Neural cell (in vitro differentiated cells): ENCODE results near the gene ENTPD3. TPM values are rescaled to one million over a fixed set of nuclear protein-coding genes. Genes with fewer than 3 reads are reported as not detected.

Experiments used
- H2AFZ ChIP-seq: fragments of 200-600, 300-800 bp; sonication (generic), shearing (Covaris generic); 2 replicates; pipeline ENCODE4 v1.6.0; 2014; ENCODE audit warnings: low read depth, mild to moderate bottlenecking, antibody characterized with exemption, low read length, moderate library complexity
- H3F3A ChIP-seq: fragments of 200-600 bp; shearing (Covaris generic); 2 replicates; pipeline ENCODE4 v1.6.1; 2016; ENCODE audit warnings: mild to moderate bottlenecking, moderate library complexity, mixed read lengths, antibody characterized with exemption, low read length; ENCODE audit not compliant: insufficient read depth, poor library complexity, severe bottlenecking
- H3K27ac ChIP-seq: fragments of 200-600, 300-800 bp; sonication (generic), shearing (Covaris generic); 2 replicates; pipeline ENCODE4 v1.5.1; 2014; ENCODE audit warnings: mild to moderate bottlenecking, low read length, moderate library complexity
- H3K27me3 ChIP-seq: fragments of 300-800, 200-600 bp; sonication (generic), shearing (Covaris generic); 2 replicates; pipeline ENCODE4 v1.6.0; 2014; ENCODE audit warnings: mild to moderate bottlenecking, low read depth, low read length, moderate library complexity; ENCODE audit not compliant: insufficient read depth
- H3K36me3 ChIP-seq: fragments of 300-800, 200-600 bp; sonication (generic), shearing (Covaris generic); 2 replicates; pipeline ENCODE4 v1.5.1; 2014; ENCODE audit warnings: mild to moderate bottlenecking, antibody characterized with exemption, low read length, moderate library complexity; ENCODE audit not compliant: insufficient read depth
- H3K4me2 ChIP-seq: fragments of 300-800, 200-600 bp; sonication (generic), shearing (Covaris generic); 2 replicates; pipeline ENCODE4 v1.6.0; 2014; ENCODE audit warnings: mild to moderate bottlenecking, low read length
- H3K4me3 ChIP-seq: fragments of 300-800, 200-600 bp; sonication (generic), shearing (Covaris generic); 2 replicates; pipeline ENCODE4 v1.5.1; 2014; ENCODE audit warnings: mild to moderate bottlenecking, low read length, moderate library complexity
- H3K79me2 ChIP-seq: fragments of 200-600 bp; shearing (Covaris generic); replicated peaks from 2 replicates; pipeline ENCODE4 v1.6.0; 2014; ENCODE audit warnings: mild to moderate bottlenecking, low read length, moderate library complexity; ENCODE audit not compliant: insufficient read depth
- H3K9ac ChIP-seq: fragments of 300-800, 200-600 bp; sonication (generic), shearing (Covaris generic); 2 replicates; pipeline ENCODE4 v1.6.1; 2016; ENCODE audit warnings: mild to moderate bottlenecking, low read length, mixed read lengths
- H3K9me2 ChIP-seq: fragments of 200-600 bp; shearing (Covaris generic); 2 replicates; pipeline ENCODE4 v1.6.1; 2016; ENCODE audit warnings: mild to moderate bottlenecking, low read length, mixed read lengths; ENCODE audit not compliant: insufficient read depth
- H3K9me3 ChIP-seq: fragments of 200-600, 300-800 bp; sonication (generic), shearing (Covaris generic); 2 replicates; pipeline ENCODE4 v1.6.1; 2016; ENCODE audit warnings: mild to moderate bottlenecking, mixed run types, low read length, moderate library complexity, mixed read lengths
- H4K20me1 ChIP-seq: fragments of 200-600 bp; shearing (Covaris generic); 2 replicates; pipeline ENCODE4 v1.6.1; 2016; ENCODE audit warnings: mild to moderate bottlenecking, mixed run types; ENCODE audit not compliant: insufficient read depth
- EP300 ChIP-seq: fragments of 450-650 bp; conservative IDR thresholded peaks from 2 replicates; pipeline ENCODE4 v1.6.1; 2014; ENCODE audit warnings: antibody characterized with exemption, mild to moderate bottlenecking, moderate library complexity; ENCODE audit not compliant: poor library complexity, severe bottlenecking
- EZH2 ChIP-seq: fragments of 200-600, 300-800 bp; shearing (Covaris generic), sonication (generic); IDR thresholded peaks from 2 replicates; pipeline ENCODE4 v1.6.1; 2014; ENCODE audit warnings: antibody characterized with exemption, low read length, borderline replicate concordance, mild to moderate bottlenecking; ENCODE audit not compliant: insufficient read depth, poor library complexity, severe bottlenecking
- MXI1 ChIP-seq: fragments of 450-650 bp; conservative IDR thresholded peaks from 2 replicates; pipeline ENCODE4 v1.6.1; 2014; ENCODE audit warnings: antibody characterized with exemption, mild to moderate bottlenecking; ENCODE audit not compliant: poor library complexity, severe bottlenecking
- POLR2AphosphoS5 ChIP-seq: IDR thresholded peaks from 2 replicates; pipeline ENCODE4 v1.6.1; 2012
- RAD21 ChIP-seq: fragments of 450-650 bp; conservative IDR thresholded peaks from 2 replicates; pipeline ENCODE4 v1.6.1; 2014; ENCODE audit warnings: antibody characterized with exemption, mild to moderate bottlenecking, moderate library complexity
- SMC3 ChIP-seq: fragments of 450-650 bp; conservative IDR thresholded peaks from 2 replicates; pipeline ENCODE4 v1.6.1; 2014; ENCODE audit warnings: antibody characterized with exemption, mild to moderate bottlenecking, moderate library complexity; ENCODE audit not compliant: poor library complexity
- TAF1 ChIP-seq: IDR thresholded peaks from 2 replicates; pipeline ENCODE4 v1.6.1; 2012; ENCODE audit warnings: low read depth
- polyA plus RNA-seq: library from polyadenylated mRNA; depleted of rRNA; stranded (reverse); fragments of >200 nt; gene quantifications from 2 replicates; pipeline ENCODE4 v1.2.3, GENCODE V29; 2014
- TF ChIP-seq, protein P1 (sequence below): IDR thresholded peaks from 2 replicates; pipeline ENCODE4 v1.6.1; 2012; ENCODE audit warnings: borderline replicate concordance
- TF ChIP-seq, protein P2 (sequence below): fragments of 450-650 bp; IDR thresholded peaks from 2 replicates; pipeline ENCODE4 v1.5.1; 2014; ENCODE audit warnings: antibody characterized with exemption, mild to moderate bottlenecking, moderate library complexity; ENCODE audit not compliant: poor library complexity, severe bottlenecking

The ENTPD3 gene
- polyA plus RNA-seq, 1 donor from 2014 or later: 2.8 TPM

- Histone ChIP-seq H3K4me2 (no peak overlapping the region), H3K9ac (no peak overlapping the region), H3K27ac (no peak overlapping the region), H3K36me3 (no peaks in the 10 kb centered on the region), H3K9me3 (no peaks in the 10 kb centered on the region), H3K4me3 (no peak overlapping the region), H3K27me3 (no peaks in the 10 kb centered on the region), H3K79me2 (no peaks in the 10 kb centered on the region), H3F3A (no peaks in the 10 kb centered on the region), H2AFZ (no peak overlapping the region), H4K20me1 (no peaks in the 10 kb centered on the region), H3K9me2 (no peaks in the 10 kb centered on the region)
- no peak for TF ChIP-seq RAD21
- no peak for TF ChIP-seq POLR2AphosphoS5
- TF ChIP-seq, protein P1, sequence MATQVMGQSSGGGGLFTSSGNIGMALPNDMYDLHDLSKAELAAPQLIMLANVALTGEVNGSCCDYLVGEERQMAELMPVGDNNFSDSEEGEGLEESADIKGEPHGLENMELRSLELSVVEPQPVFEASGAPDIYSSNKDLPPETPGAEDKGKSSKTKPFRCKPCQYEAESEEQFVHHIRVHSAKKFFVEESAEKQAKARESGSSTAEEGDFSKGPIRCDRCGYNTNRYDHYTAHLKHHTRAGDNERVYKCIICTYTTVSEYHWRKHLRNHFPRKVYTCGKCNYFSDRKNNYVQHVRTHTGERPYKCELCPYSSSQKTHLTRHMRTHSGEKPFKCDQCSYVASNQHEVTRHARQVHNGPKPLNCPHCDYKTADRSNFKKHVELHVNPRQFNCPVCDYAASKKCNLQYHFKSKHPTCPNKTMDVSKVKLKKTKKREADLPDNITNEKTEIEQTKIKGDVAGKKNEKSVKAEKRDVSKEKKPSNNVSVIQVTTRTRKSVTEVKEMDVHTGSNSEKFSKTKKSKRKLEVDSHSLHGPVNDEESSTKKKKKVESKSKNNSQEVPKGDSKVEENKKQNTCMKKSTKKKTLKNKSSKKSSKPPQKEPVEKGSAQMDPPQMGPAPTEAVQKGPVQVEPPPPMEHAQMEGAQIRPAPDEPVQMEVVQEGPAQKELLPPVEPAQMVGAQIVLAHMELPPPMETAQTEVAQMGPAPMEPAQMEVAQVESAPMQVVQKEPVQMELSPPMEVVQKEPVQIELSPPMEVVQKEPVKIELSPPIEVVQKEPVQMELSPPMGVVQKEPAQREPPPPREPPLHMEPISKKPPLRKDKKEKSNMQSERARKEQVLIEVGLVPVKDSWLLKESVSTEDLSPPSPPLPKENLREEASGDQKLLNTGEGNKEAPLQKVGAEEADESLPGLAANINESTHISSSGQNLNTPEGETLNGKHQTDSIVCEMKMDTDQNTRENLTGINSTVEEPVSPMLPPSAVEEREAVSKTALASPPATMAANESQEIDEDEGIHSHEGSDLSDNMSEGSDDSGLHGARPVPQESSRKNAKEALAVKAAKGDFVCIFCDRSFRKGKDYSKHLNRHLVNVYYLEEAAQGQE: no peak
- TF ChIP-seq SMC3: no peak
- TF ChIP-seq TAF1: no peak
- TF ChIP-seq EZH2: no peak
- TF ChIP-seq, protein P2, sequence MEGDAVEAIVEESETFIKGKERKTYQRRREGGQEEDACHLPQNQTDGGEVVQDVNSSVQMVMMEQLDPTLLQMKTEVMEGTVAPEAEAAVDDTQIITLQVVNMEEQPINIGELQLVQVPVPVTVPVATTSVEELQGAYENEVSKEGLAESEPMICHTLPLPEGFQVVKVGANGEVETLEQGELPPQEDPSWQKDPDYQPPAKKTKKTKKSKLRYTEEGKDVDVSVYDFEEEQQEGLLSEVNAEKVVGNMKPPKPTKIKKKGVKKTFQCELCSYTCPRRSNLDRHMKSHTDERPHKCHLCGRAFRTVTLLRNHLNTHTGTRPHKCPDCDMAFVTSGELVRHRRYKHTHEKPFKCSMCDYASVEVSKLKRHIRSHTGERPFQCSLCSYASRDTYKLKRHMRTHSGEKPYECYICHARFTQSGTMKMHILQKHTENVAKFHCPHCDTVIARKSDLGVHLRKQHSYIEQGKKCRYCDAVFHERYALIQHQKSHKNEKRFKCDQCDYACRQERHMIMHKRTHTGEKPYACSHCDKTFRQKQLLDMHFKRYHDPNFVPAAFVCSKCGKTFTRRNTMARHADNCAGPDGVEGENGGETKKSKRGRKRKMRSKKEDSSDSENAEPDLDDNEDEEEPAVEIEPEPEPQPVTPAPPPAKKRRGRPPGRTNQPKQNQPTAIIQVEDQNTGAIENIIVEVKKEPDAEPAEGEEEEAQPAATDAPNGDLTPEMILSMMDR: no peak
- TF ChIP-seq EP300: no peak
- no peak for TF ChIP-seq MXI1
Measured at GRCh38 chr3:40379674-40380306, 7.2 kb upstream of the ENTPD3 start.

DNA sequence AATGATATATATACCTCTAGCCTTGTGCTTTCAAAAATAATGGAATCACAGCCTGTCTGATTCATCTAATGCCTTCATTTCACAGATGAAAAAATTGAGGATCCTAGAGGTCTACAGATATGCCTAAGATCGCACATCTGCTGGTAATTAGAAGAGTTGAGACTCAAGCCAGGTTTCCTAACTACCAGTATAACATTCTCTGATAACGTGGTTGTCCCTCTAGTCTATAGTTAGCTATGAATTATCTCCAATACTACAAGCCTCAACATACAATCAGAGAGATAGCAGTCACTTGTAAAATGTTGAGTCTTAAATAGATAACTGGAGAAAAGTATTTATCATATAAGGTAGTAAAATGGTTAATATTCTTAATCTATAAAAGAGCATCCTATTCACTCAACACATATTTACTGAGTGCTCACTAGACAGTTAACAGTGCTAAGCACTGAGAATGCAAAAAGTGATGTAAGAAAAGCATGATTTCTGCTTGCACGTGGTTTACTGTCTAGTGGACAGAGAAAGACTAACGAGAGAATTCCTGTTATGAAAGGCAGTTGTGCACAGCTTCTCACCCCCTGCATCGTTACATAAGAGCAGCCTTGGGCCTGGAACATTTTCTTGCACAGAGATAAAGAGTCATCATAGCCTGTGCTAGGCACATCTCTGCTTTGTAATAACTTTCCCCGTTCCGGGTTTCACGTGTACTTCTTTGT, 4.9 kb upstream of the ENTPD3 start:
- H3K4me3 ChIP-seq: no peak overlapping the region
- no peaks in the 10 kb centered on the region for H3F3A ChIP-seq
- H3K27ac ChIP-seq: no peak overlapping the region
- no peaks in the 10 kb centered on the region for H3K9me2 ChIP-seq
- peaks cover 14% of the 10 kb centered on the region for H3K27me3 ChIP-seq
- H3K4me2 ChIP-seq: no peak overlapping the region
- H3K9ac ChIP-seq: no peak overlapping the region
- H2AFZ ChIP-seq: no peak overlapping the region
- TF ChIP-seq EP300 (no peak), TAF1 (no peak), POLR2AphosphoS5 (no peak), MXI1 (no peak), RAD21 (no peak), EZH2 (no peak), SMC3 (no peak)
- TF ChIP-seq, protein P2: no peak
- TF ChIP-seq, protein P1: no peak
- H3K36me3 ChIP-seq: no peaks in the 10 kb centered on the region
- H4K20me1 ChIP-seq: no peaks in the 10 kb centered on the region
- no peaks in the 10 kb centered on the region for H3K79me2 ChIP-seq
- H3K9me3 ChIP-seq: no peaks in the 10 kb centered on the region
